Stimulated activated CD8-positive, alpha-beta memory T cell treated with anti-CD3 and anti-CD28 coated beads, Interleukin-4, amount 100 ng/mL, for 4 hours (primary cell): ENCODE data around the gene NDOR1.
"Not testable (repeated sequence)": the region's sequence is repeated elsewhere in the genome, so short reads cannot be mapped to it uniquely, and the experiment has no call there.

Experiments
- DNase-seq, 2 donors: peaks; one replicate each; pipeline ENCODE4 v3.0.0-alpha.2; 2020; ENCODE audit warnings: low read depth in 2 of 2, low spot score in 1 of 2

NDOR1 gene

GRCh38 chr9:137230705-137231371, 25.3 kb downstream of the NDOR1 start, which contains the start of gene SLC34A3:
Gene SLC34A3 (plus strand): TSS chr9:137230901. CDS start chr9:137231703, 802 bp downstream.
- no peak for DNase-seq

- no peak for DNase-seq
Measured at GRCh38 chr9:137231372-137232039, 26.0 kb downstream of the NDOR1 start.

GRCh38 chr9:137232101-137232500, 26.6 kb downstream of the NDOR1 start:
- no peak for DNase-seq

GRCh38 chr9:137232510-137232909, 27.0 kb downstream of the NDOR1 start:
- no peak for DNase-seq

GRCh38 chr9:137233143-137233980, 27.9 kb downstream of the NDOR1 start:
- no peak for DNase-seq

GRCh38 chr9:137234055-137234697, 28.7 kb downstream of the NDOR1 start:
- DNase-seq, result no peak

- no peak for DNase-seq
Measured at GRCh38 chr9:137234758-137235423, 29.4 kb downstream of the NDOR1 start.

GRCh38 chr9:137235424-137236237, 30.1 kb downstream of the NDOR1 start:
- DNase-seq, result no peak

- DNase-seq, result peak; percentile 78 to 79
Measured at GRCh38 chr9:137236238-137236935, 30.9 kb downstream of the NDOR1 start.

GRCh38 chr9:137236936-137237421, 31.5 kb downstream of the NDOR1 start:
- no peak for DNase-seq

- DNase-seq, result no peak
Measured at GRCh38 chr9:137237759-137238726, 32.5 kb downstream of the NDOR1 start.

- DNase-seq, result not testable (repeated sequence)
Measured at GRCh38 chr9:137239541-137240200, 34.2 kb downstream of the NDOR1 start.

GRCh38 chr9:137240318-137240840, 34.9 kb downstream of the NDOR1 start:
- DNase-seq, result peak; percentile 46 to 58

GRCh38 chr9:137240841-137241489, 35.5 kb downstream of the NDOR1 start, which contains the start of gene TUBB4B:
Gene TUBB4B (plus strand): TSS chr9:137241287. CDS start chr9:137241361, 74 bp downstream.
- DNase-seq, result peak; percentile 94 to 96

GRCh38 chr9:137241490-137242268, 36.2 kb downstream of the NDOR1 start:
- peak; percentile 41 to 66 for DNase-seq
